ENCODE measurements around the gene SLC35A3. TPM values are rescaled to one million over a fixed set of nuclear protein-coding genes. Genes with fewer than 3 reads are reported as not detected.

The SLC35A3 gene
- total RNA-seq, 1 experiment from 2014 or later = 21.6 TPM

DNA sequence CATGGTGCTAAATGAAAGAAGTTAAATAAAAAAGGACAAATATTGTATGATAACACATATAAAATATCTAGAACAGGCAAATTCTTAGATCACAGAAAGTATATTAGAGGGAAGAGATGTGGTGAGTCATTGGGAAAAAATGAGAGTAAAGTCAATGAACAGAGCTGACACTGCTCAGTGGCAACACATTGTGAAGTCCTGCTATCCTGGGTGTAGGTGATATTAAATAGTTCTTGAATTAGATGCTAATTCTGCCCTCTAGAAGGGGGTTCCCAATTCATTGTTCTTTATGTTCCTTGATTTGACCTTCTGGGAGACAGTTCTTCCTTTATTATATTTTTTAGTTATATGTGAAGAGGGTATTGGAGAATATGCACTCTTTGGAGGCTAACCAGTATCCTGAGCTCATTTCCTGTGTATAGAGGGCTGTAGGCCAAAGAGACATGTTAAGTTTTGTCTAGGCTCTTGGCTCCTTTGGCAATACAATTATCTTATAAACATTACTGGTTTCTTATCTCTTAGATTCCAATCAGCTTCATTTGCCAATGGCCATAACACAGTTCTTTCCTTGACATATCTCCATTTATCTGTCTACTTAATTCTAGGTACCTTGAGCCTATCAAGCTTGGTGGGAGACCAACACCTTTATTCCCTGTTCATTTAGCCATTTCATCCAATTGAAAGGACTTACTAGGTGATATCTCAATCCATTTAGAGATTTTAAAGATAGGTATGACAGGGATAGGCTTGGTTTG lies 6.6 kb upstream of the SLC35A3 start:
- no peaks in the 10 kb centered on the region for H3K36me3 ChIP-seq (ENCODE audit: control insufficient read depth in 1 of 2, insufficient read depth in 2 of 2, low read length in 2 of 2)
- H3K9me3 ChIP-seq (ENCODE audit: control insufficient read depth in 1 of 2, insufficient read depth in 1 of 2, low read depth in 1 of 2, low read length in 2 of 2) = no peaks in the 10 kb centered on the region
- ChIA-PET CTCF (no interaction called here), RAD21 (ENCODE audit: low non-redundant PET in 1 of 2, low total read pairs in 2 of 2, uncharacterized antibody in 2 of 2, unreplicated experiment in 2 of 2) (no interaction called here), POLR2A (no interaction called here)
- no peaks in the 10 kb centered on the region for H3K27me3 ChIP-seq (ENCODE audit: insufficient read depth, low read length)
- no peak overlapping the region for H3K9ac ChIP-seq (ENCODE audit: low read length)
- no peaks in the 10 kb centered on the region for H3K9me2 ChIP-seq (ENCODE audit: insufficient read depth)
- ATAC-seq = peak; percentile 59; the same call in 1 of the 2 replicates
- no peak overlapping the region for H3K27ac ChIP-seq (ENCODE audit: low read depth, low read length)
- intact Hi-C loops (cut with micrococcal nuclease) = no loop called here
- DNase-seq (ENCODE audit: low read depth, low spot score) = no peak
- TF ChIP-seq JUND (IDR thresholded peaks at IDR 0.05) = no peak
- TF ChIP-seq YY1 (IDR thresholded peaks at IDR 0.05; ENCODE audit: extremely low read depth, insufficient replicate concordance, low read depth, low read length) = no peak
- BruUV-seq (replicated peaks) = no TSS peak
- peaks cover 0 to 9% of the 10 kb centered on the region in 2 experiments; a peak in 2 of 4 replicates for H3K4me1 ChIP-seq (ENCODE audit: control insufficient read depth in 1 of 2, insufficient read depth in 2 of 2, low read length in 2 of 2)
- no peaks in the 10 kb centered on the region for H4K20me1 ChIP-seq (ENCODE audit: insufficient read depth)
- peak overlapping the region; percentile 44 for H3K4me2 ChIP-seq (ENCODE audit: low read length)
- H3K4me3 ChIP-seq (replicated peaks in 1 of 2; ENCODE audit: low read depth in 1 of 2, low read length in 2 of 2) = no peak overlapping the region
- H2AFZ ChIP-seq (ENCODE audit: low read depth, low read length, poor library complexity, severe bottlenecking) = peak overlapping the region; percentile 41
- no peaks in the 10 kb centered on the region for H3K79me2 ChIP-seq (ENCODE audit: insufficient read depth, low read length)

DNA sequence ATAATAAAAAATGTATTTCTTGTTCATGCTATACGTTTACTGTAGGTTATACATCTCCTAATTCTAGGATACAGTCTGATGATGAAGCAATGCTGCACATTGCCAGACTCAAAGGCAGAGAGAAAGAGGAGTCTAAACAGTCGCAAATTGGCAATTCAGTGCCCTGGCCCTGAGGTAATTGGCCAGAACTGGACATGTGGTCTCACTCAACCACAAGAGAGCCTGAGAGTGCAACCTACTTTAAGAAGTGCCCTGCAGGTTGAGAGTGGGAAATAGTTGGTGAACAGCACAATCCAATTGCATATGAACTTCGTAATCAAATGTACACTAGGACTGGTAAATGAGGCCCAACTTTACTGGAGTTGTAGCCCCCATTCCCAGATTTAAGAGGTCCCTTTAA lies 5.0 kb upstream of the SLC35A3 start:
- Histone ChIP-seq H3K79me2 (ENCODE audit: insufficient read depth, low read length) (no peaks in the 10 kb centered on the region), H3K9me3 (ENCODE audit: control insufficient read depth in 1 of 2, insufficient read depth in 1 of 2, low read depth in 1 of 2, low read length in 2 of 2) (no peaks in the 10 kb centered on the region), H3K27me3 (ENCODE audit: insufficient read depth, low read length) (no peaks in the 10 kb centered on the region), H2AFZ (ENCODE audit: low read depth, low read length, poor library complexity, severe bottlenecking) (no peak overlapping the region), H3K36me3 (ENCODE audit: control insufficient read depth in 1 of 2, insufficient read depth in 2 of 2, low read length in 2 of 2) (no peaks in the 10 kb centered on the region), H4K20me1 (ENCODE audit: insufficient read depth) (no peaks in the 10 kb centered on the region), H3K9ac (ENCODE audit: low read length) (no peak overlapping the region), H3K27ac (ENCODE audit: low read depth, low read length) (no peak overlapping the region), H3K4me2 (ENCODE audit: low read length) (no peak overlapping the region), H3K4me1 (ENCODE audit: control insufficient read depth in 1 of 2, insufficient read depth in 2 of 2, low read length in 2 of 2) (peaks cover 0 to 18% of the 10 kb centered on the region in 2 experiments; a peak in 3 of 4 replicates), H3K9me2 (ENCODE audit: insufficient read depth) (no peaks in the 10 kb centered on the region), H3K4me3 (replicated peaks in 1 of 2; ENCODE audit: low read depth in 1 of 2, low read length in 2 of 2) (no peak overlapping the region)
- no peak for ATAC-seq
- CTCF ChIA-PET = no interaction called here
- no TSS peak for BruUV-seq (replicated peaks)
- RAD21 ChIA-PET (ENCODE audit: low non-redundant PET in 1 of 2, low total read pairs in 2 of 2, uncharacterized antibody in 2 of 2, unreplicated experiment in 2 of 2) = no interaction called here
- DNase-seq (ENCODE audit: low read depth, low spot score) = no peak
- intact Hi-C loops (cut with micrococcal nuclease) = loop anchor here (5.0 kb wide), 1 partner anchor 113 kb away; the partner anchor contains the start of gene AGL
- POLR2A ChIA-PET = no interaction called here
- TF ChIP-seq RAD21 (IDR thresholded peaks at IDR 0.05; ENCODE audit: low read depth) (no peak), POLR2AphosphoS5 (IDR thresholded peaks at IDR 0.05; ENCODE audit: low read depth, low read length) (no peak), JUND (IDR thresholded peaks at IDR 0.05) (no peak), FOSL1 (IDR thresholded peaks at IDR 0.05; ENCODE audit: low read depth) (no peak)
- TF ChIP-seq, protein P1, sequence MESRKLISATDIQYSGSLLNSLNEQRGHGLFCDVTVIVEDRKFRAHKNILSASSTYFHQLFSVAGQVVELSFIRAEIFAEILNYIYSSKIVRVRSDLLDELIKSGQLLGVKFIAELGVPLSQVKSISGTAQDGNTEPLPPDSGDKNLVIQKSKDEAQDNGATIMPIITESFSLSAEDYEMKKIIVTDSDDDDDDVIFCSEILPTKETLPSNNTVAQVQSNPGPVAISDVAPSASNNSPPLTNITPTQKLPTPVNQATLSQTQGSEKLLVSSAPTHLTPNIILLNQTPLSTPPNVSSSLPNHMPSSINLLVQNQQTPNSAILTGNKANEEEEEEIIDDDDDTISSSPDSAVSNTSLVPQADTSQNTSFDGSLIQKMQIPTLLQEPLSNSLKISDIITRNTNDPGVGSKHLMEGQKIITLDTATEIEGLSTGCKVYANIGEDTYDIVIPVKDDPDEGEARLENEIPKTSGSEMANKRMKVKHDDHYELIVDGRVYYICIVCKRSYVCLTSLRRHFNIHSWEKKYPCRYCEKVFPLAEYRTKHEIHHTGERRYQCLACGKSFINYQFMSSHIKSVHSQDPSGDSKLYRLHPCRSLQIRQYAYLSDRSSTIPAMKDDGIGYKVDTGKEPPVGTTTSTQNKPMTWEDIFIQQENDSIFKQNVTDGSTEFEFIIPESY (IDR thresholded peaks at IDR 0.05; ENCODE audit: extremely low read depth, insufficient replicate concordance, low read length) = no peak
